Stimulated activated CD8-positive, alpha-beta memory T cell treated with anti-CD3 and anti-CD28 coated beads, Interleukin-12 subunit alpha, Interleukin-12 subunit beta, amount 100 ng/mL, for 4 hours (primary cell): ENCODE results near the gene DNAH2.
"Not testable (repeated sequence)": the region's sequence is repeated elsewhere in the genome, so short reads cannot be mapped to it uniquely, and the experiment has no call there.

Source experiments
- DNase-seq: peaks from one replicate; pipeline ENCODE4 v3.0.0-alpha.2; 2020; ENCODE audit warnings: low read depth

DNAH2 gene

DNA sequence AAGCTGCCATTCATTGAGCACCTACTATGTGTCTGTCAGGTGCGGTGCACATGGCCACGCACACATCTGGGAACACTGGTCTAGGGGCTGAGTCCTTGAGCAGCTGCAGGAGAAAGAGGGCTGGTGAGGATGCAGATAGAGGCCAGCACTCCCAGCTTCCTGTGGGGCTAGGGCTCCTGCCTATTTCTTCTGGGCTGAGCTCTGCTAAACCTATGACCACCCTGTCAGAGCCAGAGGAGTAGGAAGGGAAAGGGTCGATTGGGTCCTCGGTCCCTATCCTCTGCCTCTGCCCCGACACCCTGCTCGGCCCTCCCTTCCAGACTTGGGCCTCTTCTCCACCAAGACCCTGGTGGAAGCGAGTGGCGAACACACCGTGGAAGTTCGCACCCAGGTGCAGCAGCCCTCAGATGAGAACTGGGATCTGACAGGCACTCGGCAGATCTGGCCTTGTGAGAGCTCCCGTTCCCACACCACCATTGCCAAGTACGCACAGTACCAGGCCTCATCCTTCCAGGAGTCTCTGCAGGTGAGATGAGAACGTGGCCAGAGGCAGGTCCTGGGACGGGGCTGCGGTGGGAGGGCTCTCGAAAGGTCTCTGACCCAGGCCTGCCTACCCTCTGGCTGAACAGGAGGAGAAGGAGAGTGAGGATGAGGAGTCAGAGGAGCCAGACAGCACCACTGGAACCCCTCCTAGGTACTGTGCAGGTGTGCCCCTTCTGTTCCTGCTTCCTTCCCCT lies 133.3 kb downstream of the DNAH2 start:
- DNase-seq = no peak

GRCh38 chr17:7851438-7852261 lies 134.1 kb downstream of the DNAH2 start:
- peak; percentile 81 for DNase-seq

DNA sequence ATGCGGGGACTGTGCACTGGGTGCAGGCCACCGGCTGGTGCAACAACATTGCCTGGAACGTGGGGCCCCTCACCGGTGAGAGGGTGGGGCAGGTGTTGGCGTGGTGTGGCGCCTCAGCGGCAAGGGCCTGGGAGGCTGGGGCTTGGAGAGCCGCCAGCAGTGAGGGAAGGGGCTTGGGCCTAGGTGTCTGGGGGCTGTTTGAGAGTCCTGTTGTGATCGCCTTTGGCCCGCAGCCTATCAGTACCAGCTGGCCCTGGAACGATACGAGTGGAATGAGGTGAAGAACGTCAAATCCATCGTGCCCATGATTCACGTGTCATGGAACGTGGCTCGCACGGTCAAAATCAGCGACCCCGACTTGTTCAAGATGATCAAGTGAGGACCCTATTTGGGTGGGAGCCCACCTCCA lies 134.7 kb downstream of the DNAH2 start:
- DNase-seq = peak; percentile 10

DNA sequence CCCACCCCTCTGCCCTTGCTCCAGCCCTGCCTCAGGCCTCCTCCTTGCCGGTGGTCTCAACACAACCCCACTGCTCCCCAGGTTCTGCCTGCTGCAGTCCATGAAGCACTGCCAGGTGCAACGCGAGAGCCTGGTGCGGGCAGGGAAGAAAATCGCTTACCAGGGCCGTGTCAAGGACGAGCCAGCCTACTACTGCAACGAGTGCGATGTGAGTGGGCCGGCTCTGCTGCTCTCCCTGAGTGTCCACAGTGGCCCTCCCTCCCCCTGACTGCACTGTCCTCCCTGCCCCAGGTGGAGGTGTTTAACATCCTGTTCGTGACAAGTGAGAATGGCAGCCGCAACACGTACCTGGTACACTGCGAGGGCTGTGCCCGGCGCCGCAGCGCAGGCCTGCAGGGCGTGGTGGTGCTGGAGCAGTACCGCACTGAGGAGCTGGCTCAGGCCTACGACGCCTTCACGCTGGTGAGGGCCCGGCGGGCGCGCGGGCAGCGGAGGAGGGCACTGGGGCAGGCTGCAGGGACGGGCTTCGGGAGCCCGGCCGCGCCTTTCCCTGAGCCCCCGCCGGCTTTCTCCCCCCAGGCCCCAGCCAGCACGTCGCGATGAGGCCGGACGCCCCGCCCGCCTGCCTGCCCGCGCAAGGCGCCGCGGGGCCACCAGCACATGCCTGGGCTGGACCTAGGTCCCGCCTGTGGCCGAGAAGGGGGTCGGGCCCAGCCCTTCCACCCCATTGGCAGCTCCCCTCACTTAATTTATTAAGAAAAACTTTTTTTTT lies 135.6 kb downstream of the DNAH2 start:
- DNase-seq = no peak

- no peak for DNase-seq
These were observed 136.1 kb downstream of the DNAH2 start for GRCh38 chr17:7853691-7854038.

DNA sequence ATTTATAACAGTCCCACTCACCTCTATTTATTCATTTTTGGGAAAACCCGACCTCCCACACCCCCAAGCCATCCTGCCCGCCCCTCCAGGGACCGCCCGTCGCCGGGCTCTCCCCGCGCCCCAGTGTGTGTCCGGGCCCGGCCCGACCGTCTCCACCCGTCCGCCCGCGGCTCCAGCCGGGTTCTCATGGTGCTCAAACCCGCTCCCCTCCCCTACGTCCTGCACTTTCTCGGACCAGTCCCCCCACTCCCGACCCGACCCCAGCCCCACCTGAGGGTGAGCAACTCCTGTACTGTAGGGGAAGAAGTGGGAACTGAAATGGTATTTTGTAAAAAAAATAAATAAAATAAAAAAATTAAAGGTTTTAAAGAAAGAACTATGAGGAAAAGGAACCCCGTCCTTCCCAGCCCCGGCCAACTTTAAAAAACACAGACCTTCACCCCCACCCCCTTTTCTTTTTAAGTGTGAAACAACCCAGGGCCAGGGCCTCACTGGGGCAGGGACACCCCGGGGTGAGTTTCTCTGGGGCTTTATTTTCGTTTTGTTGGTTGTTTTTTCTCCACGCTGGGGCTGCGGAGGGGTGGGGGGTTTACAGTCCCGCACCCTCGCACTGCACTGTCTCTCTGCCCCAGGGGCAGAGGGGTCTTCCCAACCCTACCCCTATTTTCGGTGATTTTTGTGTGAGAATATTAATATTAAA lies 136.7 kb downstream of the DNAH2 start:
- no peak for DNase-seq

DNA sequence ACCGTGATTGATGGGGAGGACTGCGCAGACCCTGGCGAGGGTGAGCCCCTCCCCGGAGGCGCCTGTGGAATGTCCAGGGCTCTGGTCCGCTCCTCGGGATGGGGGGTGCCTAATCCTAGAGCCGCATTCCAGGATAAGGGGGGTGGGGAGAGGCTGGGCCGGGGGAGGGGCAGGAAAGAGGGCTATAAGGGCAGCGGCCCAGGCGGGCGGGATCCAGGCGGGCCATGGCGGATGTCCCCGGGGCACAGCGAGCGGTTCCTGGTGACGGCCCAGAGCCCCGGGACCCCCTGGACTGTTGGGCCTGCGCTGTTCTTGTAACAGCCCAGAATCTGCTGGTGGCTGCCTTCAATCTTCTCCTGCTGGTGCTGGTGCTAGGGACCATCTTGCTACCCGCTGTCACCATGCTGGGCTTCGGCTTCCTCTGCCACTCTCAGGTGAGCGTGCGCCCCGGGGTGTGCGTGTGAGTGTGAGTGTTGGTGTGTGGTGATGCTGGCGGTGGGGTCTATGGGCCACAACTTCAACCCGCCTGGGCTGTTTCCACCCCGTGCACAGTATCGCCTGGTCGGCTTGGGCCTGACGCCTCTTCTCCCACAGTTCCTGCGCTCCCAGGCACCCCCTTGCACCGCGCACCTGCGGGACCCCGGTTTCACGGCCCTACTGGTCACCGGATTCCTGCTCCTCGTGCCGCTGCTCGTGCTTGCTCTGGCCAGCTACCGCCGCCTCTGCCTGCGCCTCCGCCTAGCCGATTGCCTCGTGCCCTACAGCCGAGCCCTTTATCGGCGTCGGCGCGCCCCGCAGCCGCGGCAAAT lies 137.5 kb downstream of the DNAH2 start, which contains the start of gene TMEM88:
TSS of gene TMEM88 (plus strand) at position 216 of the 809 bp plus-strand sequence. CDS start at position 225, 9 bp downstream.
- no peak for DNase-seq

GRCh38 chr17:7855660-7856010 lies 138.1 kb downstream of the DNAH2 start:
- peak; percentile 10 for DNase-seq

DNA sequence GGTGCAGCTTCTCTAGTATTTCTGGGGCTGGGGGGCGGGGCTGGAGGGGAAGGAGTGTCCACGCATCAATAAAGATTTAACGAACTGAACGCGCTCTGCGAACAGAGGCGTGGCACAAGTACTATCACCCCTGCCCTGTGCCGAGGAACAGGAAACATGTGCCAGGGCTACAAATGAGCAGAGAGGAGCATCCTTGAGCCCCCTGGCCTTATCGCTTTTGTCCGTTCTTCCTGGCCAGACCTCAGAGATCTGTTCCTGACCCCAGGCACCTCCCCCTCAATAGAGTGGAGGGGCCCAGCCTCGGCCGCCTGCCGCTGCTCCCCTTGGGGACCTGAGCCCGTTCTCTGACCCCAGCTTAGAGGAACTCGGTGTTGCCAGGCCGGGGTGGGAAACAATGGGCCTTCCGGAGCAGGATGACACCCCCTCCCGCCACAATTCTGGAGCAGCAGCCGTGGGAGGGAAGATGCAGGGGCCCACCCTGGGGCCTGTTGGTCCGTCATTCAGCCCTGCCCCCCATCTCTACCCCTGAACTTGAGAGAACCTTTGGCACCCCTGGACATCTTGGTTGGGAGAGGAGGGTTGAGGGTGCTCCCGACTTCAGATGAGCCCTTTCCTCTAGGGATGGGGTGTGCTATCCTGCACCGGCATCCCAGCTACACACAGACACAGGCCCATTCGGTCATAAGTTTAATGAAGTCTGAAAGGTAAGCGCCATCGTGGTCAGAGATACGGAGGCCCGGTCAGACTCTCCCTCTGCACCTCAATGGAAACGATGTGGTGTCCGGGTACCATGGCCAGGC lies 138.7 kb downstream of the DNAH2 start:
- peak; percentile 27 for DNase-seq

DNA sequence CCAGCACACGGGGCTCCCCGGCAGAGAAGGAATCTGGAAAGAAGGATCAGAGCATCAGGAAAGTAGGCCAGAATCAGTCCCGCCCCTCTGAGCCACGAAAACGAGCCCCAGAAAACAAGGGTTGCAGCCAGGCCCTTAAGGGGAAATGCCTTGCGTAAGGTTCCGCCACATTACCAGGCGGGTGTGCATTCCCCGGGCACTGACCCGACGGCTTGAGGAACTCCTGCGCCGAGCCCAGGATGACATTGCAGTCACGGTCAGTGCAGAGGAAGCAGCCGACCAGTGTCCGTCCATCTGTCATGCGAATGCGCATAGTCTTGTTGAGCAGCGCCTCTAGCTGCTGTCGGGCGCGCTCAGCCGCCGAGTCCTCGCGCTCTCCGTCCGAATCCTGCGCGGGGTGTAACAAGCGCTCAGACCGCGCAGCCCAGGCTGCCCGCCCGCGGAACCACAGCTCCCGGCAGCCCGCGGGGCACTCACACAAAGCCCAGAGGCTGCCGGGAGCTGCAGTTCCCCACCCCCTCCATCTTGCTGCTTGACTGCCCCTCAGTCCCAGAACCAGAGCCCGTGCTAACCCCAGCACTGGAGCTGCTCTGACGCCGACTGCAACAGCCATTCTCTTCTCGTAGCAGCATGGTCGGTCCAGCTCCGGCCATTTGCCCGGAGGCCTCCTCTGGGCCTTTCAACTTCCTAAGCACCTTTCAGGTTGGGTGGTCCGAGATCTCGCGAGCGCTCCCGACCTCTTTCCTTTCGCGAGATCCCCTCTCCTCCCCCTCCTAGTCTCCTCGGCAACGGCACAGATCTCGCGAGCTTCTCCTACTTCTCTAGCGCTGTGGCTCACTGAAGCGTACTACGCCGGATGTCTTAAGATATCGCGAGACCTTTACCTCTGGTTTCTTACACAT lies 139.5 kb downstream of the DNAH2 start, which contains the start of gene NAA38:
TSS of gene NAA38 (minus strand) at position 749 of the 902 bp plus-strand sequence. CDS start at position 653, 96 bp downstream.
- peak; percentile 86 for DNase-seq

DNA sequence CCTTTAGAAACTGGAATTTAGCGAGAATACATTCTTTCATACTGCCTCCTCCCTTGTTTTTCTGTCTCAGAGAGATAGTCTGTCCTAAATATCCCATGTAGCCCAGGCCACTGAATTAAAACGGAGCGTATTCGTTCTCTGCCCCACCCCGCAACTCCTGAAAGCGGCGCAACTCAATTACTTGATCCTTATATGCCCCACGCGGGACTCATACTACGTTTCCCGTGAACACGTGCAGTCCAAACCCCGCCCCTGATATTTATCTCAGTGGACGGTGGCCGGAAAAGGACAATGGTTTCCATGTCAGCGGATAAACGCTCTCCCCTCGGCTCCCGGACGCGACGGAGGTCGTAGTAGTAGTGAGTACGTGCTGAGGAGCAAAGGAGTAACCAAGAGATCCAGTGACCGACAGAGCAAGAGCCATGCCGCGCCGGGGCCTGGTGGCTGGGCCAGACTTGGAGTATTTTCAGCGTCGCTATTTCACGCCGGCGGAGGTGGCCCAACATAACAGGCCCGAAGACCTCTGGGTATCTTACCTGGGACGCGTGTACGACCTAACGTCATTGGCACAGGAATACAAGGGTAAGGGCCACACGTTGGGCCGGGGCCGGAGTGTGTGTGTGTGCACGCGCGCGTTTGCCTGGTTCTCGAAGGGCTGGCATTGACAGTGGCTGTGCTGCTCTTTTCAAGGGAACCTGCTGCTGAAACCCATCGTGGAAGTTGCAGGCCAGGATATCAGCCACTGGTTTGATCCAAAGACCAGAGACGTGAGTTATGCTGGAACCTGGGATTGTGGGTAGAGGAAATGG lies 140.4 kb downstream of the DNAH2 start, which contains the start of gene CYB5D1:
TSS of gene CYB5D1 (plus strand) at position 291 of the 809 bp plus-strand sequence. CDS start at position 423, 132 bp downstream.
- peak; percentile 79 for DNase-seq

DNA sequence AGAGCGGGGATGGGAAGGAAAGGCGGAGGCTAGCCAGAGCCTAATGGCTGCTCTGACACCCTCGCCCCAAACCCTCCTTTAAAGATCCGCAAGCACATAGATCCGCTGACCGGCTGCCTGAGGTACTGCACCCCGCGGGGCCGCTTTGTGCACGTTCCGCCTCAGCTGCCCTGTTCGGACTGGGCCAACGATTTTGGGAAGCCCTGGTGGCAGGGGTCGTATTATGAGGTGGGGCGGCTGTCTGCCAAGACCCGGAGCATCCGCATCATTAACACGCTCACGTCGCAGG lies 140.9 kb downstream of the DNAH2 start:
- DNase-seq = peak; percentile 17

GRCh38 chr17:7859028-7859427 lies 141.5 kb downstream of the DNAH2 start:
- no peak for DNase-seq

DNA sequence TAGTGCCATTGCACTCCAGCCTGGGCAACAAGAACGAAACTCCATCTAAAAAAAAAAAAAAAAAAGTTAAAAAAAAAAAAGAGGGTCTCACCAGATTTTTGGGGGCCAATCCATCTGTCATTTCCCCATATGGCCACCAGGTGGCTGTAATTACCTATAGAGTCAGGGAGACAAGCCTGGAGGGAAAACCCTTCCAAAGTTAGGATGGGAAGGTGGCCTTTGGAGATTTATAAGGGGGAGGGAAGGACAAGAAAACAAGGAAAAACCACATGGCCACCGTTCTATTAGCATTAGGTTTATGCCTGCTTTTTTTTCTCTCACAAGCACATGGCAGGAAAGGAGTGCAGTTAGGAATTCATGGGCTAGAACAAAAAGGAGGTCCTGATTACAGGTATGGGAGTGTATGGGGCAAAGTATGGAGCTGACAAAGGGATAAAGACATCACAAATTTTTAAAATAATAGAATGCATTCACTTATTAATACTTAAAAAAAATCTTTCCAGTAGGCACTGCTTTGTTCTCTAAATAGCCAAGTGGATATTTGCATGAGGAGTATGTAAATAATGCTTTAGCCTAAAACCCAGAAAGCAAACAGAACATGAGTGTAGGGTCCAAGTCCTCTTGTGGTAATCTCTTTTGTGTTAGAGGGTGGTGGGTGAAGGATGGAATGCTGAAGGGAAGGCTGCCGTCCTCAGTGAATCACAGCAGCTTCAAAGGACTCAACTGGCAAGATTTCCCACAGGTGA lies 145.3 kb downstream of the DNAH2 start:
- peak; percentile 10 for DNase-seq

- not testable (repeated sequence) for DNase-seq
These were observed 146.8 kb downstream of the DNAH2 start for GRCh38 chr17:7864384-7864783.

DNA sequence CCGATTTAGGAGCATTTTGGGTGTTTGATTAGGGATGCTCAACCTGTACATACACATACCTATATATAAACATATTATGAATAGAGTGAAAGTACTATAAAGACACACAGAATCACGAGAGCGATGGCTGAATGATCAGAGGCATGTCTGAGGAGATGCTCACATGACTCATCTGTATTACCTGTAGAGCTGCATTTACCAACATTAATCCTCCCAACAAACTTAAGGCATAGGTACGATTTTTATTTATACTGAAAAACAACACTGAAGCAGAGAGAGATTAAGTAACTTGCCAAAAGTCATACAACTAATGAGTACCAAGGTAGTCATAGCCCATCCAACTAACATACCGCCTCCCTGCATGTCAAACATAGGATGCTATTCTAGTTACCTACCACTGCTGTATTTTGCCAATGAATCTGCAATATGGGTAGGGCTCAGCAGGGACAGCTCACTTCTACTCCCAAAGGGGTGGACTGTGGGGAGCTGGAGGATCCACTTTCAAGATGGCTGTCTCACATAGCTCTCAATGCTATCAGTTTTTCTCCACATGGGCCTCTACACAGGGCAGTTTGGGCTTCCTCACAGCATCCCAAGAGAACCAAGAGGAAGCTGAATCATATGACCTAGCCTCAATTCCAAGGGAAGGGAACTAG lies 147.6 kb downstream of the DNAH2 start:
- no peak for DNase-seq

DNA sequence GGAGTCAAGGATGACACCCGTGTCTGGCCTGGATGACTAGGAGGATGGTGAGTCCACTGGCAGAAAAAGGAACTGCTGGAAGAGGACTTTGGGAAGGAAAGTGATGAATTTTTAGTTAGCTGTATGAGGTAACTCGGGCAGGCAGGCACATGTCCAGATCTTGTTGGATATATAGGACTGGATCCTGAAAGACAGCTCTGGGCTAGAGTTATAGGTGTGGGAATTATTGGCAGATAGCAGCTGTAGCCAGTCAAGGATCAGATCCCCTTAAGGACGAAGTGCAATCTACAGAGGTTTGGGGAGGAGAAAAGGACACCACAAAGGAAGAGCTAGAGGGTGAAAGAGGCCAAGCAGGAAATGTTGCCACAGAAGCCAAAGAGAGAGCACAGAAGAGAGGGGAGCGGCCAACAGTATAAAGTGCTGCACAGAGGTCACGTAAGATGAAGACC lies 150.4 kb downstream of the DNAH2 start:
- no peak for DNase-seq
